CD1c-positive myeloid dendritic cell (primary cell): ENCODE data around the gene POU2F3.
A peak's percentile ranks its signal among the peaks of the same experiment; 100 is the strongest.

ENCODE experiments used
- DNase-seq: peaks from one replicate; pipeline ENCODE4 v3.0.0-alpha.2; 2016; ENCODE audit errors: extremely low spot score

Gene POU2F3

GRCh38 chr11:120226714-120227113 is 13.2 kb upstream of the POU2F3 start:
- DNase-seq = no peak

GRCh38 chr11:120227228-120227852 is 12.6 kb upstream of the POU2F3 start:
- no peak for DNase-seq

GRCh38 chr11:120228794-120229384 is 11.1 kb upstream of the POU2F3 start:
- DNase-seq = no peak

- peak; percentile 65 for DNase-seq
Observed at GRCh38 chr11:120229451-120230424, 10.2 kb upstream of the POU2F3 start.

GRCh38 chr11:120230433-120231071 is 9.4 kb upstream of the POU2F3 start:
- DNase-seq = no peak

- DNase-seq = no peak
Observed at GRCh38 chr11:120231963-120232362, 8.0 kb upstream of the POU2F3 start.

GRCh38 chr11:120233207-120233803 is 6.6 kb upstream of the POU2F3 start:
- DNase-seq = no peak

- DNase-seq = peak; percentile 41
Observed at GRCh38 chr11:120235024-120235628, 4.8 kb upstream of the POU2F3 start.

GRCh38 chr11:120236169-120237107 is 3.5 kb upstream of the POU2F3 start:
- DNase-seq = no peak

- no peak for DNase-seq
Observed at GRCh38 chr11:120238968-120239620, 846 bp upstream of the POU2F3 start.

GRCh38 chr11:120240866-120241265 is 926 bp downstream of the POU2F3 start:
- DNase-seq = no peak

- DNase-seq = no peak
Observed at GRCh38 chr11:120241277-120241676, 1.3 kb downstream of the POU2F3 start.

- no peak for DNase-seq
Observed at GRCh38 chr11:120243221-120243620, 3.3 kb downstream of the POU2F3 start.

- DNase-seq = no peak
Observed at GRCh38 chr11:120244476-120245365, 4.8 kb downstream of the POU2F3 start.

- no peak for DNase-seq
Observed at GRCh38 chr11:120245434-120245833, 5.5 kb downstream of the POU2F3 start.

GRCh38 chr11:120248551-120249278 is 8.8 kb downstream of the POU2F3 start:
- DNase-seq = peak; percentile 43

GRCh38 chr11:120249279-120250262 is 9.6 kb downstream of the POU2F3 start:
- no peak for DNase-seq
